HEK293 (cell line): ENCODE measurements around the gene SPATA7.

Source experiments
- CTCF ChIA-PET: fragments of 350-600 bp; formaldehyde crosslinking; extraction: SDS; loops from one replicate; lab custom pipeline; 2021; ENCODE audit warnings: antibody characterized with exemption; lab: Yijun Ruan, JAX
- POLR2A ChIA-PET: fragments of 300-600 bp; formaldehyde crosslinking; extraction: SDS; loops from one replicate; lab custom pipeline; 2020; ENCODE audit warnings: antibody characterized with exemption, inconsistent platforms; lab: Yijun Ruan, JAX
- H3K27ac ChIP-seq: fragments of 200-500 bp; sonication (Bioruptor generic); 2 replicates; pipeline ENCODE4 v1.5.1; 2014; ENCODE audit warnings: low read depth, low read length, control low read depth, inconsistent platforms; ENCODE audit errors: extremely low read depth
- H3K36me3 ChIP-seq, 2 experiments: fragments of 200-500 bp in 1 of 2; sonication (Bioruptor generic) in 1 of 2; 1 replicate in 1 of 2; 2 replicates in 1 of 2; pipeline ENCODE4 v1.5.1; 2014 to 2017; ENCODE audit warnings: inconsistent platforms in 2 of 2, low read length in 2 of 2; ENCODE audit not compliant: control insufficient read depth in 2 of 2, insufficient read depth in 1 of 2
- H3K4me1 ChIP-seq: fragments of 200-500 bp; sonication (Bioruptor generic); 2 replicates; pipeline ENCODE4 v1.5.1; 2014; ENCODE audit warnings: mild to moderate bottlenecking, low read length, inconsistent platforms; ENCODE audit not compliant: control insufficient read depth, insufficient read depth
- H3K4me3 ChIP-seq: 2 replicates; pipeline ENCODE4 v1.5.1; 2011; ENCODE audit warnings: low read depth, mild to moderate bottlenecking, control low read depth, low read length, moderate library complexity
- H3K9me3 ChIP-seq: fragments of 200-500 bp; sonication (Bioruptor generic); 2 replicates; pipeline ENCODE4 v1.5.1; 2014; ENCODE audit warnings: low read depth, low read length, inconsistent platforms; ENCODE audit not compliant: control insufficient read depth, insufficient read depth
- BCL6B ChIP-seq: fragments of 450-650 bp; formaldehyde crosslinking; IDR thresholded peaks from 2 replicates; pipeline ENCODE4 v1.5.1; 2017; ENCODE audit warnings: missing biosample characterization, missing genetic modification characterization
- CTCF ChIP-seq: fragments of 450-650 bp; formaldehyde crosslinking; IDR thresholded peaks from 2 replicates; pipeline ENCODE4 v1.5.1; 2016; ENCODE audit warnings: missing biosample characterization, missing genetic modification characterization
- GLI2 ChIP-seq: fragments of 450-650 bp; formaldehyde crosslinking; IDR thresholded peaks from 2 replicates; pipeline ENCODE4; 2017; ENCODE audit warnings: missing biosample characterization, missing genetic modification characterization, low read depth, borderline replicate concordance
- PRDM10 ChIP-seq: fragments of 450-650 bp; formaldehyde crosslinking; IDR thresholded peaks from 2 replicates; pipeline ENCODE4 v1.5.1; 2016; ENCODE audit warnings: missing biosample characterization, missing genetic modification characterization
- SCRT2 ChIP-seq: fragments of 450-650 bp; formaldehyde crosslinking; IDR thresholded peaks from 2 replicates; pipeline ENCODE4 v1.5.1; 2016; ENCODE audit warnings: missing biosample characterization, missing genetic modification characterization
- ZFP69B ChIP-seq: fragments of 450-650 bp; formaldehyde crosslinking; IDR thresholded peaks from 2 replicates; pipeline ENCODE4 v1.5.1; 2016; ENCODE audit warnings: missing biosample characterization, missing genetic modification characterization
- ZNF112 ChIP-seq: fragments of 450-650 bp; formaldehyde crosslinking; IDR thresholded peaks from 2 replicates; pipeline ENCODE4 v1.5.0; 2017; ENCODE audit warnings: missing biosample characterization, missing genetic modification characterization
- ZNF155 ChIP-seq: fragments of 450-650 bp; formaldehyde crosslinking; IDR thresholded peaks from 2 replicates; pipeline ENCODE4 v1.5.1; 2016; ENCODE audit warnings: missing biosample characterization, missing genetic modification characterization
- ZNF18 ChIP-seq: fragments of 450-650 bp; formaldehyde crosslinking; IDR thresholded peaks from 2 replicates; pipeline ENCODE4 v1.5.1; 2016; ENCODE audit warnings: missing biosample characterization, missing genetic modification characterization
- ZNF184 ChIP-seq: fragments of 450-650 bp; IDR thresholded peaks from 2 replicates; pipeline ENCODE4 v1.5.1; 2018; ENCODE audit warnings: missing biosample characterization, mild to moderate bottlenecking, missing genetic modification characterization
- ZNF19 ChIP-seq: fragments of 450-650 bp; formaldehyde crosslinking; IDR thresholded peaks from 2 replicates; pipeline ENCODE4; 2016; ENCODE audit warnings: missing biosample characterization, missing genetic modification characterization, low read depth
- ZNF335 ChIP-seq: fragments of 450-650 bp; formaldehyde crosslinking; conservative IDR thresholded peaks from 2 replicates; pipeline ENCODE4 v1.5.1; 2016; ENCODE audit warnings: missing biosample characterization, missing genetic modification characterization
- ZNF398 ChIP-seq: fragments of 450-650 bp; formaldehyde crosslinking; IDR thresholded peaks from 2 replicates; pipeline ENCODE4 v1.5.1; 2017; ENCODE audit warnings: missing biosample characterization, missing genetic modification characterization
- ZNF426 ChIP-seq: fragments of 450-650 bp; formaldehyde crosslinking; IDR thresholded peaks from 2 replicates; pipeline ENCODE4 v1.5.1; 2017; ENCODE audit warnings: missing biosample characterization, missing genetic modification characterization, mild to moderate bottlenecking, inconsistent platforms, moderate library complexity
- ZNF510 ChIP-seq: fragments of 450-650 bp; formaldehyde crosslinking; IDR thresholded peaks from 2 replicates; pipeline ENCODE4 v1.5.1; 2018; ENCODE audit warnings: mild to moderate bottlenecking, missing genetic modification characterization, missing biosample characterization; ENCODE audit not compliant: insufficient replicate concordance
- ZNF514 ChIP-seq: fragments of 450-650 bp; formaldehyde crosslinking; IDR thresholded peaks from 2 replicates; pipeline ENCODE4 v1.5.1; 2016; ENCODE audit warnings: missing biosample characterization, missing genetic modification characterization
- ZNF521 ChIP-seq: fragments of 450-650 bp; formaldehyde crosslinking; IDR thresholded peaks from 2 replicates; pipeline ENCODE4 v1.5.1; 2017; ENCODE audit warnings: missing biosample characterization, mild to moderate bottlenecking, missing genetic modification characterization
- ZNF561 ChIP-seq: fragments of 450-650 bp; IDR thresholded peaks from 2 replicates; pipeline ENCODE4 v1.5.1; 2018; ENCODE audit warnings: missing biosample characterization, missing genetic modification characterization, borderline replicate concordance
- ZNF571 ChIP-seq: fragments of 450-650 bp; formaldehyde crosslinking; IDR thresholded peaks from 2 replicates; pipeline ENCODE4 v1.5.0; 2017; ENCODE audit warnings: missing biosample characterization, missing genetic modification characterization
- ZNF600 ChIP-seq: fragments of 450-650 bp; formaldehyde crosslinking; IDR thresholded peaks from 2 replicates; pipeline ENCODE4 v1.5.1; 2016; ENCODE audit warnings: missing biosample characterization, missing genetic modification characterization
- ZNF610 ChIP-seq: fragments of 450-650 bp; formaldehyde crosslinking; IDR thresholded peaks from 2 replicates; pipeline ENCODE4 v1.5.1; 2016; ENCODE audit warnings: missing biosample characterization, missing genetic modification characterization, borderline replicate concordance
- ZNF843 ChIP-seq: fragments of 450-650 bp; formaldehyde crosslinking; IDR thresholded peaks from 2 replicates; pipeline ENCODE4 v1.5.1; 2016; ENCODE audit warnings: missing biosample characterization, missing genetic modification characterization
- ZSCAN5A ChIP-seq: fragments of 450-650 bp; formaldehyde crosslinking; IDR thresholded peaks from 2 replicates; pipeline ENCODE4 v1.5.1; 2016; ENCODE audit warnings: missing biosample characterization, missing genetic modification characterization

The SPATA7 gene

GRCh38 chr14:88352698-88353097 is 32.8 kb upstream of the SPATA7 start (continued):
- peak; percentile 53; the same call in 1 of the 2 replicates for TF ChIP-seq PRDM10 (tag by site-specific recombination)
- TF ChIP-seq, all 188 proteins: peak for 1

GRCh38 chr14:88354358-88354757 is 31.1 kb upstream of the SPATA7 start:
- POLR2A ChIA-PET = no interaction called here
- H3K27ac ChIP-seq = no peak overlapping the region
- CTCF ChIA-PET = no interaction called here
- no peaks in the 10 kb centered on the region for H3K9me3 ChIP-seq
- H3K4me3 ChIP-seq = no peak overlapping the region
- no peaks in the 10 kb centered on the region for H3K4me1 ChIP-seq
- H3K36me3 ChIP-seq = no peaks in the 10 kb centered on the region
- TF ChIP-seq SCRT2 = no peak
- TF ChIP-seq ZNF600 = no peak
- no peak for TF ChIP-seq ZNF18 (tag by site-specific recombination)
- no peak for TF ChIP-seq CTCF (tag by site-specific recombination)
- no peak for TF ChIP-seq ZNF335 (tag by site-specific recombination)
- no peak for TF ChIP-seq ZNF184
- no peak for TF ChIP-seq BCL6B (tag by site-specific recombination)

- Histone ChIP-seq H3K9me3 (no peaks in the 10 kb centered on the region), H3K4me3 (no peak overlapping the region), H3K36me3 (no peaks in the 10 kb centered on the region), H3K27ac (no peak overlapping the region), H3K4me1 (no peaks in the 10 kb centered on the region)
- CTCF ChIA-PET = no interaction called here
- POLR2A ChIA-PET = no interaction called here
- no peak for TF ChIP-seq ZNF514 (tag by site-specific recombination)
- TF ChIP-seq ZNF571 (tag by site-specific recombination) = no peak
- TF ChIP-seq ZNF398 (tag by site-specific recombination) = no peak
- no peak for TF ChIP-seq ZNF561 (tag by site-specific recombination)
- no peak for TF ChIP-seq ZNF426 (tag by site-specific recombination)
- no peak for TF ChIP-seq GLI2 (tag by site-specific recombination)
- no peak for TF ChIP-seq ZNF19 (tag by site-specific recombination)
- no peak for TF ChIP-seq ZNF521 (tag by site-specific recombination)
- no peak for TF ChIP-seq ZNF610 (tag by site-specific recombination)
- no peak for TF ChIP-seq ZSCAN5A (tag by site-specific recombination)
- TF ChIP-seq ZNF510 (tag by site-specific recombination) = no peak
- TF ChIP-seq ZNF155 (tag by site-specific recombination) = no peak
- no peak for TF ChIP-seq ZNF112 (tag by site-specific recombination)
- no peak for TF ChIP-seq ZFP69B (tag by site-specific recombination)
- TF ChIP-seq ZNF843 (tag by site-specific recombination) = no peak
These were observed 26.0 kb upstream of the SPATA7 start for GRCh38 chr14:88359500-88359899.
